GM21515 (cell line): ENCODE results near the gene KLHL36.
"Not testable (repeated sequence)": the region's sequence is repeated elsewhere in the genome, so short reads cannot be mapped to it uniquely, and the experiment has no call there.

Experiments used
- ATAC-seq: cut with Tn5 transposase; IDR thresholded peaks from one replicate; pipeline ENCODE4 v1.9.1; 2021; ENCODE audit not compliant: unreplicated experiment

Gene KLHL36

DNA sequence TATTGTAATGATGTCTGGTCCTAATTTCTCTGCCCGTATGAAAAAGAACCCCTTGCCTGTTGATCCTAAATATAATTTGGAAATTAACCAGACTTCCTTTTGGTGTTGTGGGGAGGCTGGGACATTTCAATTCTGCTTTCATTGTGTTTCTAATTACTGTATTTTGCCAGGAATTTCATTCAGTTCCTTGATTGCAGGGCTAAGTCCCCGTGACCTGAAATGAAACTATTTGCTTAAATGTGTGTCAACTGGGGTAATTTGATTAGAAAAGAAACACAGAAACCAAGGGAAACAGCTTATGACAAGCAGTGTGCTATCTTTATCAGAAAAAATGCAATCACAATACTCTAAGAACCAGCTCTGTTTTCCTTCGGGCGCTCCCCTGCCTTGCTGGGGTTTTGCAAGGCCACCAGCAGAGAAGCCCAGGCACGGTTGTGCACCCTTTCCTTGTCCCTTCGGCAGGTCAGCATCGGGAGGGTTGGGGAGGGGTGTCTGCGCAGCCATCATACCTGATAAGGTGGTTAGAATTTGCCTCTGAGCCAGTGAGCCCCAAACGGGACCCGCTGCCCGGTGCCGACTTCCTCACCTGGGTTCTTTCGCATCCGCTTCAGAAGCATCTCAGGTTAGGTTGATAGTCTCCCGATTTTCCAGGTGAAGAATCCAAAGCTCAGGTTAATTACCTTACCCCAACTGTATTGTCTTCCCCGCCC lies 19.4 kb downstream of the KLHL36 start:
- no peak for ATAC-seq

DNA sequence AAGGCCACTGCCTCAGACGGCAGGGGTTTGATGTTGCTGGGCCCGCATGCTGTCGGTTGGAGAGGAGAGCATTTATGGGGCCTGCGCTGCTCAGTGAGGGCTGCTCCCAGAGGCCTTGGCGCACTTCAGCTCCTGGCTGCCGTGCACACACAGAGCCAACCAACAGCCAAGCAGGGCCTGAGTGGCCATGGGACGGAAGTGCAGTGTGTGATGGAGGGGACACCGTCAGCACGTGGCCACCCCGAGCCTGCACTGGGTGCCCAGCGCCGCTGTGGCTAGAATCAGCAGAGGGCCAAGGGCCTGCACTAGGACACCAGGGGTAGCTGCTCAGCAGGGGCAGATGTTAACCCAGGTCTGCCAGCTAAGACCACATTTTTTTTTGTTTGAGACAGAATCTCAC lies 21.8 kb downstream of the KLHL36 start:
- no peak for ATAC-seq

DNA sequence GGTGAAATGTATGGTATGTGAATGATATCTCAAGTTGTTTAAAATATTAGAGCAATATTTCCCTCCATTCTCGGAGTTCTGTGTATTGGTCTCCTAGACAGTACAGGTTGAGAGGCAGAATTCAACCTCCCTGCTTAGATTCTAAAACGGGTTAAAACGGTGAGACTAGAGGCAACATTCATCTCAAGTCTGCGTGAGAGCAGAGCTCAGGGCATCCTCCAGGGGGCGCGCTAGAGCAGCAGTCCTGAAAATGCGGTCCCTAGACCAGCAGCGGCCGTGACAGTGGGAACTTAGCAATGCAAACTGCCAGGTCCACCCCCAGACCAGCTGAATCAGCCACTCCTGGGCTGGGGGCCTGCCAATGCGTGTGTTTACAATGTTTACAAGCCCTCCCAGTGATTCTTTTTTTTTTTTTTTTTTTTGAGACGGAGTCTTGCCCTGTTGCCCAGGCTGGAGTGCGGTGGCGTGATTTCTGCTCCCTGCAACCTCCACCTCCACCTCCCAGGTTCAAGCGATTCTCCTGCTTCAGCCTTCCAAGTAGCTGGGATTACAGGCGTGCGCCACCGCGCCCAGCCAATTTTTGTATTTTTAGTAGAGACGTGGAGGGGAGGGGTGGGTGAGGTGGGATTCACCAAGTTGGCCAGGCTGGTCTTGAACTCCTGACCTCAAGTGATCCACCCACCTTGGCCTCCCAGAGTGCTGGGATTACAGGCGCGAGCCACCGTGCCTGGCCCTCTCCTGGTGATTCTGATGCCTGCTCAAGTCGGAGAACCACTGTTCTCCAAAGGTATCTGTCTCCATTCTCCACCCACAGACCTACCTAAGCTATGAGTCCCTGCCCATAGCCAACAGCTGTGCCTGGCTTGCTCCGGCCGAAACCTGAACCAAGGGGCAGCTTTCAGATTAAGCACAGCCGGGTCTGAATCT lies 24.2 kb downstream of the KLHL36 start:
- peak; percentile 75 for ATAC-seq

DNA sequence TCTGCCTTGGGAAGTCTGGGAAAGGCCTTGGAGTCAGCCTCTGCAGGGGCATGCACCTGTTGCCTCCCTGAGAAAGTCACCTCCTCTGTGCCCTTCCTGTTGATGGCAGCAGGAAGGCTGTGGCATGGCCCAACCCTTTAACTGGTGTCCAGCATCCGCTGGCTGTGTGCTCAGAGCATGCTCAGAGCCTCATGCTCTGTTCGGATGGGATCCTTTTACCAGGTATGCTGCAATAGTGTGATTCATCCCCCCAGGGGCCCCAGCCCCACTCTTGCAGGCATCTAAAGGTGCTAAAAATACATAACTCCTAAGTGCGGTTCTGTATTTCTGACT lies 24.9 kb downstream of the KLHL36 start:
- ATAC-seq = no peak

DNA sequence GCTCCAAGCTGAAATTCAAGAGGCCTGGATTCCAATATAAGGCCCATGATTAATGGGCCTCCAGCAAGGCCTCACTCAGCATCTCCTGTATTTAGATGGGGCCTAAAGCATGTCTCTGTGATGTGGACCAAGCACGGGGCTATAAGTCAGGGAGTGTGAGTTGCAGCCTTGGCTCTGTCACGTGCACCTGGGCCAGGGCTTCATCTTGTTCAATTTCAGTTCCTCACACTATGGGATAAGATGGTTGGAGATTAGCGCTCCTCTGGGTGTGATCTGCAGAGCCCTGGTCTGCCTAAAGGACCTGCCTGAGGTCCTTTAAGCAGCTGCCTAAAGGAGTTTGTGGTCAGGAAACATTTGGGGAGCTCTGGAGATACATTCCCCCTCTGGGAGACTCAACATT lies 25.2 kb downstream of the KLHL36 start:
- no peak for ATAC-seq

DNA sequence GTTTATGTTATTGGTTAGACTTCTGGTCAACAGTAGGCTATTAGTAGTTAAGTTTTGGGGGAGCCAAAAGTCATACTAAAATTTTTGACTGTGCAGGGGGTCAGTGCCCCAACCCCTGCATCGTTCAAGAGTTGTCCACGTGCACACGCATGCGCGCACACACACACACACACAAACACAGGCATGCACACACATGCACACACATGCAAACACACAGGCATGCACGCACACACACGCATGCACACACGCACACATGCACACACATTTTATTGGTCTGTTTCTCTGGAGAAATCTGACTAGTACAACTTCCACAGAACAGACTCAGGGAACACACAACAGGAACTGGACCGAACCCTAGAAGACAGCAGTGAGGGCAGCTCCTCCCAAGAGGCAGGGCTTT lies 27.1 kb downstream of the KLHL36 start:
- ATAC-seq = no peak

DNA sequence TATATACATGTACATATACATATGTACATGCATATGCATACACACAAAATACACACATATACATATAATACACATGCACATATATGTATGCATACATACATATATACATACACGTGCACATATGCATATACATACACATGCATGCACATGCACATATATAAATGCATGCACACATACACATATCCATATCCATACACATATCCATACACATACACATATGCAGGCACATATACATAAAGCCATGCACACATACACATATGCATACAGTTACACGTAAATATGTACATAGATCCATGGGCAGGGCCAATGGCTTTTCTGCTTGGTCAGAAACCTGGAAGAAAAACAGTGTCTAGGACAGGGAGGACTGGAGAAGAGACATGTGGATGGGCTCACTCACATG lies 27.6 kb downstream of the KLHL36 start:
- no peak for ATAC-seq

DNA sequence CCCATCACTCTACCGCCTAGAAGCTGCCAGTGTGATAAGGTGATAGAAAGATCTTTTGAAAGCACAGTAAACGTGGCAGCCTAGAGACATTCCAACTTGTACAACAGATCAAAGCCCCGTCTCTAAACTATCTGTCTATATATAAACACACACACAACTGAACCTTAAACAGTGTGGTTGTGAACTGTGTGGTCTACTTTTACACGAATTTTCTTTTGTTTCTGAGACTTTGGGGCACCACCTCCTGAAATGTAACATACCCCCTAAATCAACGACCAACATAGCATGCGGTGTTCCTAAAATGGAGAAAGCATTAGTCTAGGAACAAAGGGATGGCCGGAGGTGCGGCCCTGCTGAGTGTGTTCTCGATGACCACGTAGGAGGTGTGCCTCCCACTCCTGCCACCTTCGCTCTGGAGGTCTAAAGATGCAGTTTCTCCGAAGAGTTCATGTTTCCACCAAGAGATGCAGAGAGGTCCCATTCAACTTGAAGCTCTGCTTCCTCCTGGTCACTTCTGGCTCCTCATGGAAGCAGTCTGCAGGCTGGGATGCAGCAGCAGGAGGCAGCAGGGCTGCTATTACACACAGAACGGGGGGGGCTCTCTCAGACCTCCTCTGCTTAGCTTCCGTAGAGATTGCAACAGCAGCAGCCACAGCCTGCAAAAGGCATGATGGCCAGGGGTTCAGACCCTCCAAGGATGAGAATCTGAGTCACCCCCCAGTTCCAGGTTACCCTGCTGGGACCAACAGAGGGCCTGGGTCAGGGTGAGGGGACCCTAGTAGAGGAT lies 28.9 kb downstream of the KLHL36 start:
- ATAC-seq = no peak

DNA sequence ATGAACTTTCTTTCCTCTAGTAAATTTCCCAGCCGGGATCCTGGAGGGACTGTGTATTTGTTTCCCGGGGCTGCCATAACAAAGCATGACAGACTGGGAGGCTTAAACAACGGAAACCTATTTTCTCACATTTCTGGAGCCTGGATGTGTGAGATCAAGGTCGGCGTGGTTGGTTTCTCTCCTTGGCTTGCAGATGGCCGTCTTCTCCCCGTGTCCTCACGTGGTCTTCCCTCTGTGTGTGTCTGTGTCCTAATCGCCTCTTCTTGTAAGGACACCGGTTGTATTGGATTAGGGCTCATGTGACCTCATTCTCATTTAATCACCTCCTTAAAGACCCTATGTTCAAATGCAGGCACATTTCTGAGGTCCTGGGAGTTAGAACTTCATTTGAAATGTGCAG lies 29.5 kb downstream of the KLHL36 start:
- no peak for ATAC-seq

DNA sequence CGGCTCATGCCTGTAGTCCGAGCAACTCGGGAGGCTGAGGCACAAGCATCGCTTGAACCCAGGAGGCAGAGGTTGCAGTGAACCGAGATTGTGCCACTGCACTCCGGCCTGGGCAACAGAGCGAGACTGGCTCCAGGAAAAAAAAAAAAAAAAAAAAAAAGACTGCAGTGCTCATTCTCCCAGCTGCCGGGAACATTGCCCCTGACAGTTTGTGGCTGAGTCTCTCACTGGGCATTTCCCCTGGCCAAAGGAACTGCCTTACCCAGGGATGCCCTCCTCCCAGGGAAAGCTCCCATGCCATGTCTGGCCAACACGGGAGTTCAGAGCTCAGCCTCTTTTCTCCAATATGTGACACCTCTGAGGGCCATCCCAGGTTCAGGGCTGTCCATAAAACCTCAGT lies 30.2 kb downstream of the KLHL36 start:
- ATAC-seq = no peak

DNA sequence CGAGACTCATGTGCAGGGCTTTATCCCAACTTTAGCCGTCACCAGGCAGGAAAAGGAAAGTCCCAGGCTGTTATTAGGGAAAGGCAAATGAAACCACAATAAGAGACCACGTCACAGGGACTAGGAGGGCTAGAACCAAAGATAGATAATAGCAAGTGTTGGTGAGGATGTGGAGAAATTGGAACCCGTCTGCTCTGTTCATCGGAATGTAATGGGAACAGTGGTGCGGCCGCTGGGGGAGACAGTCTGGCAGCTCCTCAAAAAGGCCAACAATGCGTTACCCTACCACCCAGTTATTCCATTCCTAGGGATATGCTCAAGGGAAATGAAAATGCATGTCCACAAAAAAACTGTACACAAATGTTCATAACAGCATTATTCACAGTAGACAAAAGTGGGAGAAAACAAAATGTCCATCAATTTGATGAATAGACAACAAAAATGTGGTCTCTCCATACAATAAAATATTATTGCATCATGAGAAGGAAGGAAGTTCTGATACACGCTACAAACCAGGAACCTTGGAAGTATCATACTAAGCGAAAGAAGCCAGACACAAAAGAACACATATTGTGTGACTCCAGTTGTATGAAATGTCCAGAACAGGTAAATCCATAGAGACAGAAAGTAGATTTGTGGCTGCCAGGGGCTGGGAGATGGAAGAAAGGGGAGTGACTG lies 32.0 kb downstream of the KLHL36 start:
- no peak for ATAC-seq

DNA sequence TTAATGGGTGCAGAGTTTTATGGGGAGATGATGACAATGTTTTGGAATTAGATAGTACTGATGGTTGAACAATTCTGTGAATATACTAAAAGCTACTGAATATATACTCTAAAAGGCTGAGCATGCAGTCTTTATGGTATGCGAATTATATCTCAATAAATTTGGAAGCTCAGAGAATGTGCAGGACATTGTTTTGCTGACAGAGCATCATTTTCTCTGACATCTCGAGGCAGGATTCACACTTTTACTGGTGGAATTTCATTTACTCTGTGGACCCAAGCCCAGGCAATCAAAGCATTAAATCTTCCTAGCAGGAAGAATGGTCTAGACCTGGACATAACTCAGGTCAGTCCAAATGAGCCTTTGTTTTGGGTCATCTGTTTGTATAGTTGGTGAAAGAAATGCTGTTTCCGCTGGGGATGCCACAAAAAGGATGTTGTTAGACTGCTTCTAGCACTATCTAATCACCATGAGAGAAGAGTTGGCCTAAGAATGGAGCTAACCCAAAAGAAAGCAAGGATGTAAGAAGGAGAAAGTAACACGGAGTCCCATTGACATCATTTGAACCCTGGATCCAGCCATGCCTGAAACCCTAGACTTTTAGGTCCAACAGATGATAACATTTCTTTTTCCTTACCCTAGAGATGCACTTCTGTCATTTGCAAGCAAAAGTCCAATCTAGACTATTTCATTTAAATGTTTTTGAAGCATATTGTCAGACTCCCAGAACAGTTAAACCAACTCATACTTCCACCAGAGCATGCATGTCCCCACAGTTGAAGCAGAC lies 32.7 kb downstream of the KLHL36 start:
- ATAC-seq = no peak

DNA sequence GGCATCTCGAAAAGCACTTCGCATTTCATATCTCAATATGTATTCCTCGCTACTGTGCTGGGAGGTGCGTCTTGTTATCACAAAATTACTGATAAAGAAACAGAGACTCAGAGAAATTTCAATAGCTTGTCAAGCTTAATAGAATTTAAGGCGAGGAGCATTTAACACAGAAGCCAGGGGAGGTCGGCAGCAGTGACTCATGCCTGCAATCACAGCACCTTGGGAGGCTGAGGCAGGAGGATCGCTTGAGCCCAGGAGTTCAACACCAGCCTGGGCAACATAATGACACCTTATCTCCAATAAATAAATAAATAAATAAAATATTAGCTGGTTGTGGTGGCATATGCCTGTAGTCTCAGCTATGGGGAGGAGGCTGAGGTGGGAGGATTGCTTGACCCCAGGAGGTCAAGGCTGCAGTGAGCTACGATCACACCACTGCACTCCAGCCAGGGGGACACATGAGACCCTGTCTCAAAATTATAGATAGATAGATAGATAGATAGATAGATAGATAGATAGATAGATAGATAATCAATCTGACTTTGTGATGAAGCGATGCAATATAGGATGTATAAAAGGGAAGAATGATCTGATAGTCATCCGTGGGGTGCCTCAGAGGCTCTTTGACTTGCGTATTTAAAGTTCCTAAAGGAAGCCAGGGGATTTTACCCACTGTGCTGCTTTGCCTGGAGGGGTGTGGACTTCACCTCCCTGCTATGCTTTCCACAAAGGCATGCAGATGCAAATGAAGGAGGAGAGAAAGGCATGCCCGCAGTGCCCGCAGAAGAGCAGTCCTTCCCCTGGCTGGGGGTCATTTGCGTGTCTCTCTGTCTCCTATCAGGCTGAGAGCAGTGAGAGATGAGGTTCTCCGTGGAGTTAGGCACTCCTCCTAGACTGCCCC lies 35.6 kb downstream of the KLHL36 start:
- no peak for ATAC-seq

DNA sequence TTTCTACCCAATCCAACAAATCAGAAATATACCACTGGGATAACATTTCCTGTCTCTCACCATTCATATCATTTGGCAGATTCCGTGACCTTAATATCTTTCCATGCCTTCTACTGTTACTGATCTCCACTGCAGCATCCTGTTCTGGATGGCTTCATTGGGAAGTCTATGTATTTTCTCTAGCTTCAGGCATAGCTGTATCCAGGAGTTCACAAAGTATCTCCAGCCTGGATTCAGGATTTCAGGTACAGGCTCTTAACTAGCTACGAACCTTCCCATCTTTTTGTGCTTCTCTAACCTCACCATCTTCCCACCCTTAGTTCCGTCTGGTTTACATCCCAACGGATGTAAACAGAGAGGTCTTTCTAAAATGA lies 36.3 kb downstream of the KLHL36 start:
- no peak for ATAC-seq

DNA sequence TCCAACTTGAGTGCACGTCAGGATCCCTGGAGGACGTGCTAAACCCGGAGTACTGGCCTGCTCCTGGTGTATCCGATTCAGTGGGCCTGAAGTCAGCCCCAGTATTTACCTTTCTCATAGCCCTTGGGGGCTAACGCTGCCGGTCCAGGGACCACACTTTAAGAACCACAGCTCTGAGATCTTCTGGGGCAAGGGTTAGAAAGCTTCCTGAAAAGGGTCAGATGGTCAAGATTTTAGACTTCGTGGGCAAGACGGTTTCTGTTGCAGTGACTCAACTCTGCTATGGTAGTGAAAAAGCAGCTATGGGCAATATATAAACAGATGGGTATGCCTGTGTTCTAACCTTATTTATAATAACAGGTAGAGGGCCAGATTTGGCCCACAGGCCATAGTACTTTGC lies 36.9 kb downstream of the KLHL36 start:
- no peak for ATAC-seq

DNA sequence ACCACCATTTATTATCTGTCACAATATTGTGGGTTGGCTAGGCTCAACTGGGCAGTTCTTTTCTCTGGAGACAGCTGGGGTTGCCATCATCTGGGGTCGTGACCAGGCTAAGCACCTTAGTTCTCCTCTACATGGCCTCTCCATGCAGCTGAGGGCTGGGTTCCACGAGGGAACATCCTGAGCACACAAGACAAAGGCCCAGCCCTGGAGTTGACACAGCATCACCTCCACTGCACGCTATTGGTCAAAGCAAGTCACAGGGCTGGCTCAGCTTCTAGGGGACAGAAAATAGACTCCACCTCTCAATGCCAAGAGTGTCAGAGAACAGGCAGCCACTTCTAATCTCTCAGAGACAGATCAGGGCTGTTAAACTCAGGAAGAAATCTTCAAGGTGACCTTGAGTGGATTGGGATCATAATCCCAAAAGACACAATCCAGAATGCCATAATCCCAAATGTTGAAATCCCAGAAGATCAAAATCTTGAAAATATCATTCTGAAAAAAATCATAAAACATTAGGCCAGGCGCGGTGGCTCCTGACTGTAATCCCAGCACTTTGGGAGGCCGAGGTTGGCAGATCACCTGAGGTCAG lies 38.5 kb downstream of the KLHL36 start:
- no peak for ATAC-seq

DNA sequence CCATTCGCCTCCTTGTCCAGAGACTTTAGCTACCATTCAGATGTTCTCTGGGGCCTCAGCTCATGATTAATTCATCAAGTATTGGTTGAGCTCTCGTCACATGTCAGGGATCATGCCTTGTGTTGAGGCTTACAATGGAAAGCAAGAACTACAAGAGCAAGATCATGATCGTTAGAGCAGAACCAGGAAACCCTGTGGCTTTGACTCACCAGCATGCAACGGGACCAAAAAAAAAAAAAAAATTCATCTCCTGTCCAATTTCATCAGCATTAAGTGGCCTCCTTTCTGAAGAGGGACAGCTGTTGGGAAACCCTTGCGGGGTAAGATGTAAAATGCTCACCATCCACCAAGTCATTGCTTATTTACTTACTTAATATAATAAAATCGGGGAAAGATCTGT lies 39.4 kb downstream of the KLHL36 start:
- peak; percentile 72 for ATAC-seq

DNA sequence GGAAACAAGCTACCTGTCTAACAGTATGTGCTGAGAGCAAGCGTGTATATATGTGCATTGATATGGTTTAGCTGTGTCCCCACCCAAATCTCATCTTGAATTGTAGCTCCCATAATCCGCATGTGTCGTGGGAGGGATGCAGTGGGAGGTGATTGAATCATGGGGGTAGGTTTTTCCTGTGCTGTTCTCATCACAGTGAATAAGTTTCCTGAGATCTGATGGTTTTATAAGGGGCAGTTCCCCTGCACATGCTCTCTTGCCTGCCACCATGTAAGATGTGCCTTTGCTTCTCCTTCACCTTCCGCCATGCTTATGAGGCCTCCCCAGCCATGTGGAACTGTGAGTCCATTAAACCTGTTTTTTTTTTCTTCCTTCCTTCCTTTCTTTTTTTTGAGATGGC lies 39.9 kb downstream of the KLHL36 start:
- not testable (repeated sequence) for ATAC-seq

DNA sequence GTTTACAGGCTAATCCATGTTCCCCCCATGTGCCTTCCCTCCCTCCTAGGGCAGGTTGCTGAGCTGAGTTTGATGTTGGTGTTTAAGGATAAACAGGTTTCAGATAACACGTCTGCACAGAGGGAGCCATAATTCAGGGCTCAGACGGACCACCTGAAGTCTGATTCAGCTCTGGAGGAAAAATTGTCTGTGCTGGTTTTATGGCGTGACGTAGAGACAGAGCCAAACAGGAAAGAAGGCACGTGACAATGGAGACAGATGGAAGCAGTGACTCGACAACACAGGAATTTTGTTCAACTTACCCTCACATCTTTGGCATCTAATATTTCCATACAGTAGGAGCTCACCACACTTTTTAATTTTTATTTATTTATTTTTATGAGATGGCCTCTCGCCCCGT lies 40.8 kb downstream of the KLHL36 start:
- no peak for ATAC-seq
